SH-SY5Y (cell line): ENCODE results near the gene CATSPER4.

Experiments used
- GATA2 ChIP-seq: IDR thresholded peaks from 2 replicates; pipeline ENCODE4 v1.6.1; 2011; ENCODE audit warnings: mild to moderate bottlenecking, low read depth, low read length
- GATA3 ChIP-seq: IDR thresholded peaks from 2 replicates; pipeline ENCODE4 v1.6.1; 2011; ENCODE audit warnings: low read depth, mild to moderate bottlenecking, low read length, moderate library complexity

DNA sequence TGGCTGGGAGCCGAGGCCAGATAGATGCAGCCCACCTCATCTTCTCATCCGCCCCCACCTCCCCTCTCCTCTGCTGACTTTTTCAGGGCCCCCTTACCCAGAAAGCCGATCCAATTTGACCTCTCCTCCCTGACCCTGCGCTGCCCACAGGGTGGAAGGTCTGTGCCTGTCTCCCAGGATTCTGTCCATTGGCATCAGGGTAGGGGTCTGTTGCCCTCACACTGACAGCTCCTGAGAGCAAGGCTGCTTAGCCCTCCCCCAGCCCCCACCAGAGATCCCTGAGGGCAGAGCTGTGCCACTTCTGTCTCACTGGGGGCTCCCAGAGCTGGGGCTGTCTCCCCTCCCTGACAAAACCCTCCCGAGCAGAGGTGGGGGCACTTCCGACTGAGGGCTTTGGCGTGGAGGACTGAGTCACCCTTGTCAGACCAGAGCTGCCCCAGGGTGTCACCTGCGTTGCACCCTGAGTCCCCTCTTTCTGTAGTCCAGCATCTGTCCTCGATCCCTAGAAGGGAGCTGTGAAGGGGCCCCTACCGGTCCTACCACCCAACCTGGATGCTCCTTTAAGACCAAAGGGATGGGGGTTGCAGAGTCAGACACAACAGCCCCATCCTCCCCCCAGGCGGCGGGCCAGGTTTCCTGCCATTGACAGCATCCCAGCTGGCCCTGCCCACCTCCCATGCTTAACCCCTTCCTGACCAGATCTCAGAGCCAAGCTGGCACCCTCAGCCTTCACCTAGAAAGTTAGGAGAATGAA is 33.9 kb upstream of the CATSPER4 start:
- TF ChIP-seq GATA2 (no peak), GATA3 (no peak)
